Mesothelial cell of epicardium (in vitro differentiated cells): Measurements from ENCODE around the gene ZNF627. TPM values are rescaled to one million over a fixed set of nuclear protein-coding genes. Genes with fewer than 3 reads are reported as not detected.

Experiments
- DNase-seq, 2 experiments: peaks; one replicate each; pipeline ENCODE4 v3.0.0; 2021; ENCODE audit warnings: low spot score in 2 of 2; ENCODE audit not compliant: unreplicated experiment in 2 of 2
- H3K27ac Mint-ChIP-seq: 2 replicates; pipeline ENCODE4 v1.8.0; 2021; ENCODE audit warnings: mixed read lengths
- H3K27me3 Mint-ChIP-seq: 2 replicates; pipeline ENCODE4 v1.8.0; 2021; ENCODE audit warnings: low read depth, mixed read lengths
- H3K36me3 Mint-ChIP-seq: 2 replicates; pipeline ENCODE4 v1.8.0; 2021; ENCODE audit warnings: mixed read lengths
- H3K4me1 Mint-ChIP-seq: 2 replicates; pipeline ENCODE4 v1.8.0; 2021; ENCODE audit warnings: mixed read lengths
- H3K4me3 Mint-ChIP-seq: 2 replicates; pipeline ENCODE4 v1.8.0; 2021; ENCODE audit warnings: mild to moderate bottlenecking, moderate library complexity, mixed read lengths
- H3K9me3 Mint-ChIP-seq: 2 replicates; pipeline ENCODE4 v1.8.0; 2021; ENCODE audit warnings: mixed read lengths
- total RNA-seq: library from RNA; stranded (reverse); gene quantifications from 3 replicates; pipeline ENCODE4 v1.2.1, GENCODE V29; 2021
- TF ChIP-seq, protein P1 (sequence below): fragments of 200-600 bp; sonication (generic); IDR thresholded peaks from one replicate; pipeline ENCODE4 v1.5.0; 2021; ENCODE audit warnings: antibody characterized with exemption; ENCODE audit not compliant: unreplicated experiment

The ZNF627 gene
- total RNA-seq, 1 donor from 2014 or later = 29.8 TPM

- Mint-ChIP-seq H3K27ac (no peak overlapping the region), H3K4me1 (no peaks in the 10 kb centered on the region), H3K27me3 (no peaks in the 10 kb centered on the region), H3K36me3 (peaks cover 47% of the 10 kb centered on the region), H3K9me3 (peaks cover 36% of the 10 kb centered on the region), H3K4me3 (no peak overlapping the region)
- TF ChIP-seq, protein P1, sequence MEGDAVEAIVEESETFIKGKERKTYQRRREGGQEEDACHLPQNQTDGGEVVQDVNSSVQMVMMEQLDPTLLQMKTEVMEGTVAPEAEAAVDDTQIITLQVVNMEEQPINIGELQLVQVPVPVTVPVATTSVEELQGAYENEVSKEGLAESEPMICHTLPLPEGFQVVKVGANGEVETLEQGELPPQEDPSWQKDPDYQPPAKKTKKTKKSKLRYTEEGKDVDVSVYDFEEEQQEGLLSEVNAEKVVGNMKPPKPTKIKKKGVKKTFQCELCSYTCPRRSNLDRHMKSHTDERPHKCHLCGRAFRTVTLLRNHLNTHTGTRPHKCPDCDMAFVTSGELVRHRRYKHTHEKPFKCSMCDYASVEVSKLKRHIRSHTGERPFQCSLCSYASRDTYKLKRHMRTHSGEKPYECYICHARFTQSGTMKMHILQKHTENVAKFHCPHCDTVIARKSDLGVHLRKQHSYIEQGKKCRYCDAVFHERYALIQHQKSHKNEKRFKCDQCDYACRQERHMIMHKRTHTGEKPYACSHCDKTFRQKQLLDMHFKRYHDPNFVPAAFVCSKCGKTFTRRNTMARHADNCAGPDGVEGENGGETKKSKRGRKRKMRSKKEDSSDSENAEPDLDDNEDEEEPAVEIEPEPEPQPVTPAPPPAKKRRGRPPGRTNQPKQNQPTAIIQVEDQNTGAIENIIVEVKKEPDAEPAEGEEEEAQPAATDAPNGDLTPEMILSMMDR = no peak
- no peak for DNase-seq
Observed at GRCh38 chr19:11658970-11659369, 61.7 kb downstream of the ZNF627 start.

- no peaks in the 10 kb centered on the region for H3K27me3 Mint-ChIP-seq
- H3K4me3 Mint-ChIP-seq = no peak overlapping the region
- peaks cover 47% of the 10 kb centered on the region for H3K36me3 Mint-ChIP-seq
- H3K4me1 Mint-ChIP-seq = no peaks in the 10 kb centered on the region
- no peak overlapping the region for H3K27ac Mint-ChIP-seq
- TF ChIP-seq, protein P1 = no peak
- peaks cover 41% of the 10 kb centered on the region for H3K9me3 Mint-ChIP-seq
- DNase-seq = no peak
Observed at GRCh38 chr19:11659612-11660011, 62.3 kb downstream of the ZNF627 start.

DNA sequence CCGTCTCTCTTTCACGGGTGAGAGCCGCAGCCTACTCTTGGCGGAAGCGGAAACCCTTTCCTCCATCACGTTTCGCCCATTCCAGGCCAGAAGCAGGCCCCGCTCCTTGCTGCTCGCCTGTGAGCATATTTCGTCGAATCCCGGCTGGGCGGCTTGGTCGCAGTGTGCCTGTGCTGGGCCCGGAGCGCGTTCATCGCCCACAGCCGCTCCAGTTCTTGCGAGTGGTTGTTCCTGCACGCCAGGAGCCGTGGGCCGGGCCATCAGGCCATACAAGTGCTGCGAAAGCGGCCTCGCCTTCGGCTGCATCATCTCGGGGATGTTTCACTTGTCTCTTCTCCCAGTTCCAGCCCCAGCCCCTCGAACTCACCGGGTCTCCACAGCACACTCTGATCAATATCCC lies 65.0 kb downstream of the ZNF627 start:
- TF ChIP-seq, protein P1 = no peak
- H3K36me3 Mint-ChIP-seq = peaks cover 39% of the 10 kb centered on the region
- no peak overlapping the region for H3K27ac Mint-ChIP-seq
- H3K27me3 Mint-ChIP-seq = no peaks in the 10 kb centered on the region
- DNase-seq = no peak
- no peaks in the 10 kb centered on the region for H3K4me1 Mint-ChIP-seq
- H3K9me3 Mint-ChIP-seq = peaks cover 29% of the 10 kb centered on the region
- no peak overlapping the region for H3K4me3 Mint-ChIP-seq

- TF ChIP-seq, protein P1 = no peak
- no peaks in the 10 kb centered on the region for H3K4me1 Mint-ChIP-seq
- peaks cover 25% of the 10 kb centered on the region for H3K9me3 Mint-ChIP-seq
- H3K4me3 Mint-ChIP-seq = no peak overlapping the region
- no peaks in the 10 kb centered on the region for H3K27me3 Mint-ChIP-seq
- H3K36me3 Mint-ChIP-seq = peaks cover 36% of the 10 kb centered on the region
- no peak for DNase-seq
- no peak overlapping the region for H3K27ac Mint-ChIP-seq
Observed at GRCh38 chr19:11663181-11663591, 65.9 kb downstream of the ZNF627 start.

Other genes with a start within 250 kb of the ZNF627 start
- 18.9 to 21.4 TPM (median 20.4 TPM) in 3 replicates for gene PLPPR2, start 242.1 kb upstream of the ZNF627 start, total RNA-seq
- gene SWSAP1, start 222.8 kb upstream of the ZNF627 start, total RNA-seq = 2.7 to 2.9 TPM (median 2.8 TPM) in 3 replicates
- gene EPOR, start 213.2 kb upstream of the ZNF627 start, total RNA-seq = 23.5 to 24.5 TPM (median 24.3 TPM) in 3 replicates
- gene RGL3, start 178.2 kb upstream of the ZNF627 start, total RNA-seq = 80.8 to 84.8 TPM (median 82.6 TPM) in 3 replicates
- 0.95 to 1.7 TPM (median 1.4 TPM) in 3 replicates for gene ODAD3, start 162.4 kb upstream of the ZNF627 start, total RNA-seq
- gene PRKCSH, start 161.8 kb upstream of the ZNF627 start, total RNA-seq = 381 to 396 TPM (median 385 TPM) in 3 replicates
- gene ELAVL3, start 116.4 kb upstream of the ZNF627 start, total RNA-seq = 0.07 to 0.63 TPM in 2 of 3 replicates, not detected in the other
- gene ZNF653, start 91.6 kb upstream of the ZNF627 start, total RNA-seq = 13.9 to 16.5 TPM (median 15.4 TPM) in 3 replicates
- gene ECSIT, start 68.3 kb upstream of the ZNF627 start, total RNA-seq = 32.1 to 34.4 TPM (median 32.2 TPM) in 3 replicates
- 27.7 to 30.1 TPM (median 29.6 TPM) in 3 replicates for gene CNN1, start 58.6 kb upstream of the ZNF627 start, total RNA-seq
- gene ELOF1, start 38.3 kb upstream of the ZNF627 start, total RNA-seq = 41.3 to 47.1 TPM (median 46.0 TPM) in 3 replicates
- 3.9 to 4.2 TPM (median 3.9 TPM) in 3 replicates for gene ACP5, start 19.8 kb upstream of the ZNF627 start, total RNA-seq
- gene ZNF823, start 141.5 kb downstream of the ZNF627 start, total RNA-seq = 8.2 to 9.0 TPM (median 8.9 TPM) in 3 replicates
- gene ZNF441, start 169.5 kb downstream of the ZNF627 start, total RNA-seq = 8.0 to 9.6 TPM (median 8.7 TPM) in 3 replicates
- 4.7 to 6.1 TPM (median 5.8 TPM) in 3 replicates for gene ZNF491, start 201.0 kb downstream of the ZNF627 start, total RNA-seq
- gene ZNF440, start 216.8 kb downstream of the ZNF627 start, total RNA-seq = 20.2 to 21.6 TPM (median 20.7 TPM) in 3 replicates